ENCODE results near the gene ZNF142.

ZNF142 gene

DNA sequence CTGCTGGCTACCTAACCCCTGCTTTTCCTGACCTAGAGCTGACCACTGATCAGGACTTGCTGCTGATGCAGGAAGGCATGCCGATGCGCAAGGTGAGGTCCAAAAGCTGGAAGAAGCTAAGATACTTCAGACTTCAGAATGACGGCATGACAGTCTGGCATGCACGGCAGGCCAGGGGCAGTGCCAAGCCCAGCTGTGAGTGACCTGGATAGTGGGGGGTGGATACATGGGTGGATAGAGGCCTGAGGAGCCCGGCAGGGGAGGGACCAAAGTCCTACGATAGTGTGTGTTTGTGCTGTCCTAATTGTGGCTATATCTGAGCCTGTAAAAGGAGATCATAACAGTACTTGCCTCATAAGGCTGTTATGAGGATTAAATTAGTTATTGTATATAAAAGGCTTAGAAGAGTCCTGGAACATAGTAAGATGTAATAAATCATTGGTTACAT is 43.5 kb downstream of the ZNF142 start:
- POLR2A ChIA-PET (ENCODE audit: low non-redundant PET), result interaction anchor here (1.0 kb wide), 1 partner anchor 18 kb away, joined by 3 read pairs; no protein-coding TSS in a partner anchor
- H3K27ac ChIP-seq, result no peak overlapping the region
- no peak for TF ChIP-seq CTCF (conservative IDR thresholded peaks at IDR 0.05; ENCODE audit: low read depth)
- DNase-seq (ENCODE audit: low spot score), result no peak
- CTCF ChIA-PET, result no interaction called here

DNA sequence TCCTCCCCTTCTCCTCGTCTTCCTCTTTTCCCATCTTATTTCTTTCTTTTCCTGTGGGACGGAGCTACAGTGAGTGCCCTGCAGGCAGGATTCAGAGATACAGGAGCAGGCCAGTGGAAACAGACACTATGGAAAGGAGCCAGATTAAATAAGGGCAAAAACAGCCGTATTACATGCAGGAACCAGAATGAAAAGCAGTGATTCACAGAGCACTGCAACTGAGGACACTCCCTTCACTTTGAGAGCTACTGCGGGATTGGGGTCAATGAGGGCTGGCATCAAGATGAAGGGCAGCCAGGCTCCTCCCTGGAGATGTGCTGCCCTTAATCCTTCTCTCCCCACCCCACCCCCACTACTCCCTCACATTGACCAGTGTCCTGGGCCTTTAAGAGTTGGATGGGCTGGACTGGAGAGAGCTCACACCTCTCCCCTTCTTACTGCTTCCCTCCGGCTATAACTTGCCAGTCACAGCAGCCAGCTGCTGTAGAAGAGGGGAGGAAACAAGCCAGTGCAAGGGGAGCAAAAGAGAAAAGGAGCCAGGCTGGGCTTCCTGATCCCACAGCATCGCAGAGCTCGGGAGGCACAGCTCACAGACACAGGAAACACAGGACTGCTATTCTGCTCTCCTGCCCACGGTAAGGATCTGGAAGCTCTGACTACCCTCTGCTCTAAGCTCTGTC is 51.8 kb downstream of the ZNF142 start, which contains the start of gene PLCD4:
TSS of gene PLCD4 (plus strand) at position 464 of the 680 bp plus-strand sequence. CDS start 7,841 bp downstream, outside the sequence.
- TF ChIP-seq CTCF (conservative IDR thresholded peaks at IDR 0.05; ENCODE audit: low read depth), result no peak
- H3K27ac ChIP-seq, result peak within 1 kb of the TSS; percentile 95
- peak; percentile 82 for DNase-seq (ENCODE audit: low spot score)
- ChIA-PET CTCF (no interaction called here), POLR2A (ENCODE audit: low non-redundant PET) (no interaction called here)

- POLR2A ChIA-PET (ENCODE audit: low non-redundant PET), result no interaction called here
- DNase-seq (ENCODE audit: low spot score), result no peak
- CTCF ChIA-PET, result interaction anchor here (0.7 kb wide), 1 partner anchor 279 kb away, joined by 3 read pairs; no protein-coding TSS in a partner anchor
- TF ChIP-seq CTCF (conservative IDR thresholded peaks at IDR 0.05; ENCODE audit: low read depth), result no peak
- H3K27ac ChIP-seq, result peak overlapping the region; percentile 63
Observed at GRCh38 chr2:218605432-218605831, 54.0 kb downstream of the ZNF142 start.

Data from RWPE1 (cell line).